ENCODE measurements around the gene GPI. TPM values are rescaled to one million over a fixed set of nuclear protein-coding genes. Genes with fewer than 3 reads are reported as not detected.

Gene GPI
- total RNA-seq, 2 experiments from 2014 or later, result 686 to 839 TPM

GRCh38 chr19:34341935-34342680, 22.9 kb upstream of the GPI start:
- intact Hi-C loops (cut with DNase I, micrococcal nuclease), result no loop called here
- H3K27ac Mint-ChIP-seq, result peak overlapping the region; percentile 20
- H3K4me1 Mint-ChIP-seq, result peaks cover 9% of the 10 kb centered on the region
- ChIA-PET POLR2A (no interaction called here), CTCF (interaction anchor here (0.5 kb wide), 1 partner anchor 290 kb away, joined by 4 read pairs; no protein-coding TSS in a partner anchor)
- no peak for DNase-seq
- ATAC-seq, result no peak
- no peak overlapping the region for H3K4me3 Mint-ChIP-seq
- H3K9me3 Mint-ChIP-seq (ENCODE audit: low read depth), result no peaks in the 10 kb centered on the region
- H3K36me3 Mint-ChIP-seq (ENCODE audit: low read depth), result peaks cover 42% of the 10 kb centered on the region
- H3K27me3 Mint-ChIP-seq, result no peaks in the 10 kb centered on the region

DNA sequence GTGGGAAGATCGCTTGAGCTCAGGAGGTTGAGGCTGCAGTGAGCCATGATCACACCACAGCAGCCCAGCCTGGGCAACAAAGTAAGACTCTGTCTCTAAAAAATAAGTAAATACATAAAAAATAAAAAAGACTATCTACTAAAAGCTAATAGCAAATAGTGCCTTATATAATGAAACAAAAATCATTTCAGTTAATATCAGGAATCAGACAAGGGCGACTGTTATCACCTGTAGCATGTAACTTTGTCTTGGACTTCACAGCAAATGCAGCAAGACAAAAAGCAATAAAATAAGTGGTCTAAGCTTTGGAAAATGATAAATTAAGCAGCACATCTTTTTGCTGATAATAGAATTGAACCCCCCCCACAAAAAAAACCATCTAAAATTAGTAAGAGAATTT, 21.2 kb upstream of the GPI start:
- DNase-seq, result no peak
- Mint-ChIP-seq H3K9me3 (ENCODE audit: low read depth) (no peaks in the 10 kb centered on the region), H3K4me3 (no peak overlapping the region), H3K36me3 (ENCODE audit: low read depth) (peaks cover 36% of the 10 kb centered on the region), H3K27me3 (no peaks in the 10 kb centered on the region), H3K4me1 (peaks cover 6% of the 10 kb centered on the region), H3K27ac (no peak overlapping the region)
- no peak for ATAC-seq
- ChIA-PET POLR2A (no interaction called here), CTCF (interaction anchor here (0.6 to 1.1 kb wide), 4 partner anchors 16 to 127 kb away, joined by 3 read pairs; no protein-coding TSS in a partner anchor)
- intact Hi-C loops (cut with DNase I, micrococcal nuclease), result no loop called here

DNA sequence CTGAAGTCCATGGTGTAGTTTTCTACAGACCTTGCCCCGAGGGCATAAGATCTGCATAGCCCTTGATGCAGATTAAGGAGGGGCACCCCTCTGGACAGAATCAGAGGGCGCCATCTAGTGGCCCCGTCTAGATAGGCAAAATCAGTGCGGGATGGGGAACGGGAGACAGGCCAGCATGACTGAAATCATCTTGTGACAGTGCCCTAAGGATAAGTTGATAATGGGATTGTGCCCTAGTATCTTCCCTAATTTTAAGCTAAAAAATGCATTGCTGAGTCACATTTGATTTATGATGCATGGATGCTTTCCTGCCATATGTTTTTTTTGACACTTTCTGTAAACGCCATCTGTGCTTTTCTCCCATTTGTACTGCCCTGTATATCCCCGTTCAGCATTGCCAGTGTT, 19.0 kb upstream of the GPI start:
- ChIA-PET CTCF (interaction anchor here (0.6 to 2.5 kb wide), 24 partner anchors 9 to 1302 kb away, joined by 3 to 29 read pairs (median 4); no protein-coding TSS in a partner anchor), POLR2A (no interaction called here)
- ATAC-seq, result peak; percentile 24
- no peak overlapping the region for H3K4me3 Mint-ChIP-seq
- peaks cover 19% of the 10 kb centered on the region for H3K4me1 Mint-ChIP-seq
- peaks cover 30% of the 10 kb centered on the region for H3K36me3 Mint-ChIP-seq (ENCODE audit: low read depth)
- H3K27ac Mint-ChIP-seq, result peak overlapping the region; percentile 70
- no peaks in the 10 kb centered on the region for H3K27me3 Mint-ChIP-seq
- peak; percentile 85 for DNase-seq
- no peaks in the 10 kb centered on the region for H3K9me3 Mint-ChIP-seq (ENCODE audit: low read depth)
- intact Hi-C loops (cut with DNase I, micrococcal nuclease), result loop anchor here (2.0 to 5.0 kb wide), 3 partner anchors 114 to 303 kb away; no protein-coding TSS in a partner anchor

- ChIA-PET CTCF (interaction anchor here (0.6 to 2.5 kb wide), 4 partner anchors 10 to 156 kb away, joined by 3 to 29 read pairs (median 9); no protein-coding TSS in a partner anchor), POLR2A (no interaction called here)
- intact Hi-C loops (cut with DNase I, micrococcal nuclease), result loop anchor here (2.0 to 5.0 kb wide), 3 partner anchors 115 to 305 kb away; no protein-coding TSS in a partner anchor
- Mint-ChIP-seq H3K9me3 (ENCODE audit: low read depth) (no peaks in the 10 kb centered on the region), H3K27me3 (no peaks in the 10 kb centered on the region), H3K4me1 (peaks cover 23% of the 10 kb centered on the region), H3K27ac (no peak overlapping the region), H3K4me3 (no peak overlapping the region), H3K36me3 (ENCODE audit: low read depth) (peaks cover 19% of the 10 kb centered on the region)
- ATAC-seq (no peak), DNase-seq (no peak)
Observed at GRCh38 chr19:34347561-34348165, 17.3 kb upstream of the GPI start.

DNA sequence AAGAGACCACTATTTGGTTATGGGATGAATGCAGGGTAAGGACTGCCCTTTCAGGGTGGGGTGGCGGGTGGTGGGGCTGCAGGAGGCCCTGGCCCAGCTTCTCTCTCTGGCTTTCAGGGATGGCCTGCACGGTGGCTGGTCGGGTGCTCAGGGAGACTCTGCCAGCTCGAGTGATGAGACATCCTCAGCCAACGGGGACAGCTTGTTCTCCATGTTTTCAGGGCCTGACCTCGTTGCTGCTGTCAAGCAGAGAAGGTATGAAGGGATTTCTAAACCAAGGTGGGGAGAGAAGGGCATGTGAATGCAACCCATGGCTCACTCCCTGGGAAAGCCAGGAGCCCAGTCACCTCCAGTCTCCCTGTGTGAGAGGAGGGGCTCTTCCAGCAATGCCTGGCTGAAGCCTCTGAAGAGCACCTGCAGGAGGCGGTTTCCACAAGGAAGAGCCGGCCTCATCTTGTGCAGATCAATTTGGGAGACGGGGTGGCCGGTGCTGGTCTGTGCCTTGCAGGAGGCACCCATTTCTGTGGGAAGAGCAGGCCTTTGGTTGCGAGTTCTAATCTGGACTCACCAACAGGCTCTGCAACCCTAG, 16.0 kb upstream of the GPI start:
- intact Hi-C loops (cut with DNase I, micrococcal nuclease), result loop anchor here (5.0 kb wide), 2 partner anchors 117 to 227 kb away; no protein-coding TSS in a partner anchor
- Mint-ChIP-seq H3K9me3 (ENCODE audit: low read depth) (no peaks in the 10 kb centered on the region), H3K4me3 (no peak overlapping the region), H3K27ac (peak overlapping the region; percentile 92), H3K36me3 (ENCODE audit: low read depth) (peaks cover 14% of the 10 kb centered on the region), H3K27me3 (no peaks in the 10 kb centered on the region), H3K4me1 (peaks cover 23% of the 10 kb centered on the region)
- DNase-seq (no peak), ATAC-seq (no peak)
- ChIA-PET CTCF (interaction anchor here (0.6 to 0.7 kb wide), 3 partner anchors 9 to 87 kb away, joined by 3 read pairs; no protein-coding TSS in a partner anchor), POLR2A (interaction anchor here (0.7 kb wide), 1 partner anchor 79 kb away, joined by 3 read pairs; the partner anchor contains the start of gene UBA2)

DNA sequence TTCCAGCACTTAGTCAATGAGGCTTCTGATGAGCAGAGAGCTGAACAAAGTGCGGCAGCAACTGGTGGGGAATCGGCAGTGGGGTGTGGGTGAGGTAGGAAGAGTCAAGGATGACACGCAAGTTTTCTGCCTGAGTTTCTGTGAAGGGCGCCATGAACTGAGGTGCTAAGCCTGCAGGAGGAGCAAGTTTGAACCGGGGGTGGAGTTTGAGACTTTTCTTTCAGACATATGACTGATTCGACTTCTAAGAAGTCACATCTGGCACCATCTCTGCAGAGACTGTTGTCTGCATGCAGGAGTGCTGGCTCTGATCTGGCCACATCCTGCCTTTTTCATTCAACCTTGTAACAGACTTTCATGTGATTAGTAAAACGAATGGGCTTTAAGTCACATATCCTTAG, 14.8 kb upstream of the GPI start:
- Mint-ChIP-seq H3K36me3 (ENCODE audit: low read depth) (peaks cover 9% of the 10 kb centered on the region), H3K4me1 (peaks cover 23% of the 10 kb centered on the region), H3K9me3 (ENCODE audit: low read depth) (no peaks in the 10 kb centered on the region), H3K27me3 (no peaks in the 10 kb centered on the region), H3K27ac (peak overlapping the region; percentile 92), H3K4me3 (peak overlapping the region; percentile 23)
- ChIA-PET POLR2A (interaction anchor here (0.6 to 1.5 kb wide), 2 partner anchors 78 to 80 kb away, joined by 3 to 4 read pairs; no protein-coding TSS in a partner anchor), CTCF (interaction anchor here (1.1 to 1.2 kb wide), 2 partner anchors 11 to 18 kb away, joined by 3 read pairs; no protein-coding TSS in a partner anchor)
- DNase-seq, result peak; percentile 85
- ATAC-seq, result peak; percentile 95
- intact Hi-C loops (cut with DNase I, micrococcal nuclease), result loop anchor here (1.0 to 10.0 kb wide), 6 partner anchors 79 to 555 kb away; partner anchors contain the start of genes KCTD15 (in 1 of the 2), LSM14A (in 1 of the 2) and UBA2 (in 1 of the 2)

- peak; percentile 21 for DNase-seq
Observed at GRCh38 chr19:34351382-34351826, 13.6 kb upstream of the GPI start.

GRCh38 chr19:34353546-34353945, 11.4 kb upstream of the GPI start:
- no peak overlapping the region for H3K27ac Mint-ChIP-seq
- peaks cover 27% of the 10 kb centered on the region for H3K4me1 Mint-ChIP-seq
- H3K4me3 Mint-ChIP-seq, result no peak overlapping the region
- no peak for ATAC-seq
- intact Hi-C loops (cut with DNase I, micrococcal nuclease), result loop anchor here (10.0 kb wide), 2 partner anchors 309 to 559 kb away; partner anchors contain the start of gene KCTD15 (in 1 of the 2)
- ChIA-PET CTCF (no interaction called here), POLR2A (interaction anchor here (0.6 kb wide), 1 partner anchor 18 kb away, joined by 6 read pairs; no protein-coding TSS in a partner anchor)
- peaks cover 2% of the 10 kb centered on the region for H3K36me3 Mint-ChIP-seq (ENCODE audit: low read depth)
- H3K27me3 Mint-ChIP-seq, result no peaks in the 10 kb centered on the region
- no peaks in the 10 kb centered on the region for H3K9me3 Mint-ChIP-seq (ENCODE audit: low read depth)
- no peak for DNase-seq

More at GRCh38 chr19:34351382-34351826, 13.6 kb upstream of the GPI start:
- Mint-ChIP-seq H3K27ac (peak overlapping the region; percentile 72), H3K9me3 (ENCODE audit: low read depth) (no peaks in the 10 kb centered on the region), H3K4me3 (no peak overlapping the region), H3K4me1 (peaks cover 17% of the 10 kb centered on the region), H3K27me3 (no peaks in the 10 kb centered on the region), H3K36me3 (ENCODE audit: low read depth) (no peaks in the 10 kb centered on the region)
- CTCF ChIA-PET, result interaction anchor here (0.5 to 0.6 kb wide), 2 partner anchors 12 to 178 kb away, joined by 3 read pairs; no protein-coding TSS in a partner anchor
- ATAC-seq, result no peak
- POLR2A ChIA-PET, result interaction anchor here (0.6 to 1.5 kb wide), 3 partner anchors 67 to 1475 kb away, joined by 3 to 5 read pairs (median 4); no protein-coding TSS in a partner anchor
- intact Hi-C loops (cut with DNase I, micrococcal nuclease), result loop anchor here (2.0 to 10.0 kb wide), 5 partner anchors 77 to 557 kb away; partner anchors contain the start of genes KCTD15 (in 1 of the 2) and UBA2 (in 1 of the 2)

DNA sequence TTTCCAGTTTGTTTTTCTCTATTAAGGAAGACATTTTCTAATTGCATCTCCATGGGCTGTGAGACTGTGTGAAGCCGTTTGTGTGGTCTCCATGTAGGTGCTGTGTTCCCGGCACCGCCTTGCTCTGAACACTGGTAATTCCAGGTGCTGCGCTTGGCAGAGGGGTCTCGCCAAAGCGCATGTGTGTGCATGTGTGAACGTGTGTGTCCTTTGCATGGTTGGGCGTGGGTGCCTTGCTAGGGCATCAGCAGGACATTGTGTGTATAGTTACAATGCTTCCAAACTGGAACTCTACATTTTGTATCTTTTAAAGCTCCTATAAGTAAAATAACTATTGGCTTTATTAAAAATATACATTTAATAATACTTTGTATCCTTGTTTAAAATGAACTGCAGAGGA, 9.8 kb upstream of the GPI start:
- Mint-ChIP-seq H3K27ac (peak overlapping the region; percentile 8), H3K4me3 (no peak overlapping the region), H3K4me1 (peaks cover 33% of the 10 kb centered on the region), H3K9me3 (ENCODE audit: low read depth) (no peaks in the 10 kb centered on the region), H3K27me3 (no peaks in the 10 kb centered on the region), H3K36me3 (ENCODE audit: low read depth) (peaks cover 2% of the 10 kb centered on the region)
- intact Hi-C loops (cut with DNase I, micrococcal nuclease), result loop anchor here (5.0 to 10.0 kb wide), 3 partner anchors 310 to 983 kb away; partner anchors contain the start of genes CEBPG (in 1 of the 2) and KCTD15 (in 1 of the 2)
- POLR2A ChIA-PET, result interaction anchor here (0.7 kb wide), 1 partner anchor 169 kb away, joined by 3 read pairs; no protein-coding TSS in a partner anchor
- CTCF ChIA-PET, result interaction anchor here (1.4 kb wide), 1 partner anchor 9 kb away, joined by 5 read pairs; no protein-coding TSS in a partner anchor
- DNase-seq (no peak), ATAC-seq (no peak)

GRCh38 chr19:34356875-34357274, 8.1 kb upstream of the GPI start:
- Mint-ChIP-seq H3K36me3 (ENCODE audit: low read depth) (peaks cover 2% of the 10 kb centered on the region), H3K9me3 (ENCODE audit: low read depth) (no peaks in the 10 kb centered on the region), H3K4me3 (no peak overlapping the region), H3K27ac (peak overlapping the region; percentile 89), H3K27me3 (no peaks in the 10 kb centered on the region), H3K4me1 (peaks cover 28% of the 10 kb centered on the region)
- intact Hi-C loops (cut with DNase I, micrococcal nuclease), result loop anchor here (5.0 to 10.0 kb wide), 3 partner anchors 312 to 985 kb away; partner anchors contain the start of genes CEBPG (in 1 of the 2) and KCTD15 (in 1 of the 2)
- ChIA-PET CTCF (interaction anchor here (0.6 to 3.6 kb wide), 2 partner anchors 10 to 18 kb away, joined by 3 to 29 read pairs; no protein-coding TSS in a partner anchor), POLR2A (interaction anchor here (1.4 kb wide), 1 partner anchor 185 kb away, joined by 4 read pairs; no protein-coding TSS in a partner anchor)
- ATAC-seq, result no peak
- DNase-seq, result no peak

Data from activated CD4-positive, alpha-beta T cell treated with anti-CD3 and anti-CD28 coated beads for 36 hours (primary cell).